Nephron (organoid): Measurements from ENCODE around the gene BTN2A1.

Experiments
- H3K27ac Mint-ChIP-seq, 3 experiments: 2 replicates each; pipeline ENCODE4 v1.8.0; 2020; ENCODE audit warnings: mixed read lengths in 3 of 3, mild to moderate bottlenecking in 2 of 3, moderate library complexity in 1 of 3
- H3K27me3 Mint-ChIP-seq: 2 replicates; pipeline ENCODE4 v1.8.0; 2021; ENCODE audit warnings: low read depth, mild to moderate bottlenecking, moderate library complexity, mixed read lengths
- H3K36me3 Mint-ChIP-seq: 2 replicates; pipeline ENCODE4 v1.8.0; 2020; ENCODE audit warnings: low read depth, mixed read lengths
- H3K4me1 Mint-ChIP-seq: 2 replicates; pipeline ENCODE4 v1.8.0; 2020; ENCODE audit warnings: mixed read lengths
- H3K4me3 Mint-ChIP-seq, 3 experiments: 2 replicates each; pipeline ENCODE4 v1.8.0; 2020; ENCODE audit warnings: mild to moderate bottlenecking in 3 of 3, mixed read lengths in 3 of 3, moderate library complexity in 2 of 3
- H3K9me3 Mint-ChIP-seq: 2 replicates; pipeline ENCODE4 v1.8.0; 2020; ENCODE audit warnings: mixed read lengths
- TF ChIP-seq, protein P1 (sequence below), 3 experiments: fragments of 200-600 bp; sonication (generic); IDR thresholded peaks; one replicate each; pipeline ENCODE4 v1.5.0; 2021; ENCODE audit warnings: antibody characterized with exemption in 3 of 3; ENCODE audit not compliant: unreplicated experiment in 3 of 3

BTN2A1 gene

DNA sequence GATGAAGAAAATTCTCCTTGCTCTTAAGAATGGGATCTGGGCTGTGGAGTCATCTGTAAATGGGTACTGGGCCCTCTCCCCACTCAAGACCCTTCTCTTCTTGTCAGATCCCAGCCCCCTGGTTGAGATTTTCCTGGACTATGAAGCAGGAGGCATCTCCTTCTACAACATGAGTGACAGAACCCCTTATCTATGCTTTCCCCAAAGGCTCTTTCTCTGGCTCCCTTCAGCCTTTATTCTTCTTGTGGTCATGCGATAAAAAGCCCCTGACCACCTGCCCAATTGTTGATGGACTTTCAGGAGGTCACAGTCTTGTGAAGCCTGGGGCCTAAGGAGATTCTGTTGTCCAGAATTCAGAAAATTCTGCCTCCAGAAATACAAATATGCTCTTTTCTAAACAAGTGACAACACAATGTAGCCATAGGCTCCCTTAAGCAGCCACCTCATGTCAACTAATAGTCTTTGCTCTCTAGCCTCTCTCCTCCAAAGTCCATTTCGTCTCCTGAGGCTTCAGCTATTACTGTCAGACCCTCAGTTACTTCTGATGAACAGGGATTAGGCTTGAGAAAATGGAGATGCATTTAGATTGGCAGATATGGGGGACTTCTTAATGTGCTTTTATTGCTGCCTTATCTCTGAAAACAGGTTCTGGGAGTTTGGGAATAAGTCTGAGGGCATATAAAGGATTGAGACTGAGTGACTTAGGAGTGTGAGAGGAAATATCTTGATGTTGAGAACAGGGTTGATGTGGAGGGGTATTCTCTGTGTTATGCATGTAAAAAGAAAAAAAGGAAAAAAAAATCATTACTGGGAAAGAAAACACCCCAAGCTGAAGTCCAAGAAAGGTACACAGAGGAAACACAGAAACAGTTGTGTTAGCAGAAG, 20.6 kb downstream of the BTN2A1 start:
- no peaks in the 10 kb centered on the region for H3K36me3 Mint-ChIP-seq
- peaks cover 24% of the 10 kb centered on the region for H3K4me1 Mint-ChIP-seq
- H3K27ac Mint-ChIP-seq = peak overlapping the region in 1 of 3 experiments; percentile 24
- no peaks in the 10 kb centered on the region for H3K9me3 Mint-ChIP-seq
- H3K4me3 Mint-ChIP-seq = no peak overlapping the region
- no peaks in the 10 kb centered on the region for H3K27me3 Mint-ChIP-seq
- TF ChIP-seq, protein P1, sequence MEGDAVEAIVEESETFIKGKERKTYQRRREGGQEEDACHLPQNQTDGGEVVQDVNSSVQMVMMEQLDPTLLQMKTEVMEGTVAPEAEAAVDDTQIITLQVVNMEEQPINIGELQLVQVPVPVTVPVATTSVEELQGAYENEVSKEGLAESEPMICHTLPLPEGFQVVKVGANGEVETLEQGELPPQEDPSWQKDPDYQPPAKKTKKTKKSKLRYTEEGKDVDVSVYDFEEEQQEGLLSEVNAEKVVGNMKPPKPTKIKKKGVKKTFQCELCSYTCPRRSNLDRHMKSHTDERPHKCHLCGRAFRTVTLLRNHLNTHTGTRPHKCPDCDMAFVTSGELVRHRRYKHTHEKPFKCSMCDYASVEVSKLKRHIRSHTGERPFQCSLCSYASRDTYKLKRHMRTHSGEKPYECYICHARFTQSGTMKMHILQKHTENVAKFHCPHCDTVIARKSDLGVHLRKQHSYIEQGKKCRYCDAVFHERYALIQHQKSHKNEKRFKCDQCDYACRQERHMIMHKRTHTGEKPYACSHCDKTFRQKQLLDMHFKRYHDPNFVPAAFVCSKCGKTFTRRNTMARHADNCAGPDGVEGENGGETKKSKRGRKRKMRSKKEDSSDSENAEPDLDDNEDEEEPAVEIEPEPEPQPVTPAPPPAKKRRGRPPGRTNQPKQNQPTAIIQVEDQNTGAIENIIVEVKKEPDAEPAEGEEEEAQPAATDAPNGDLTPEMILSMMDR (IDR thresholded peaks at IDR 0.05; ENCODE audit: unreplicated experiment in 3 of 3) = no peak

DNA sequence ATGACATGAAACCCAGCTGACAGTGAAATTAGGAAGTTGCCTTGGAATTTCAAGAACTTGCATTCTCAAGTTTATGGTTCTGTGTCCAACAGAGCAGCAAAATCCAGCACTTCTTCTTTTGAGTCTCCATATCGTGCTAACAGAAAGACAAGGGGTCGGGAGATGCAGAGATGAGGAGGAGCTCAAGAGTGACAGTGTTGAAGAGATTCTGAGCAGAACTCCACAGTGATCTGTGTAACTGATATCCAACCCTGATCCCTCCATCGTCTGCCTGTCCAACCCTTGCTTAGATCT, 21.2 kb downstream of the BTN2A1 start:
- H3K4me3 Mint-ChIP-seq = no peak overlapping the region
- H3K27ac Mint-ChIP-seq = no peak overlapping the region
- no peaks in the 10 kb centered on the region for H3K27me3 Mint-ChIP-seq
- no peaks in the 10 kb centered on the region for H3K36me3 Mint-ChIP-seq
- peaks cover 20% of the 10 kb centered on the region for H3K4me1 Mint-ChIP-seq
- H3K9me3 Mint-ChIP-seq = no peaks in the 10 kb centered on the region
- TF ChIP-seq, protein P1 (IDR thresholded peaks at IDR 0.05; ENCODE audit: unreplicated experiment in 3 of 3) = no peak

DNA sequence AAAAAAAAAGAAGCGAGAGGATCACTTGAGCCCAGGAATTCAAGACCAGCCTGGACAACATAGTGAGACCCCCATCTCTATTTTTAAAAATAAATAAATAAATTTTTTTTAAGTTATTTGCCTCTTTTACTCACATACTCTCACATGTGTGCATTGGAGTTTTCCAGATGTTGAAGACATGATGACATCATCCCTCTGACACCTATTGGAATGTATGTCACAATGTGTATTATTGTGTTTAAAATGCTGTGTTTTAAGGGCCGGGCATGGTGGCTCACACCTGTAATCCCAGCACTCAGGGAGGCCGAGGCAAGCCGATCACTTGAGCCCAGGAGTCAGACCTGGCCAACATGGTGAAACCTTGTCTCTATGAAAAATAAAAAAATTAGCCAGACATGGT, 24.6 kb downstream of the BTN2A1 start:
- Mint-ChIP-seq H3K27me3 (no peaks in the 10 kb centered on the region), H3K36me3 (no peaks in the 10 kb centered on the region), H3K4me3 (no peak overlapping the region), H3K4me1 (peaks cover under 1% of the 10 kb centered on the region), H3K9me3 (peaks cover 7% of the 10 kb centered on the region), H3K27ac (no peak overlapping the region)
- TF ChIP-seq, protein P1 (IDR thresholded peaks at IDR 0.05; ENCODE audit: unreplicated experiment in 3 of 3) = no peak

DNA sequence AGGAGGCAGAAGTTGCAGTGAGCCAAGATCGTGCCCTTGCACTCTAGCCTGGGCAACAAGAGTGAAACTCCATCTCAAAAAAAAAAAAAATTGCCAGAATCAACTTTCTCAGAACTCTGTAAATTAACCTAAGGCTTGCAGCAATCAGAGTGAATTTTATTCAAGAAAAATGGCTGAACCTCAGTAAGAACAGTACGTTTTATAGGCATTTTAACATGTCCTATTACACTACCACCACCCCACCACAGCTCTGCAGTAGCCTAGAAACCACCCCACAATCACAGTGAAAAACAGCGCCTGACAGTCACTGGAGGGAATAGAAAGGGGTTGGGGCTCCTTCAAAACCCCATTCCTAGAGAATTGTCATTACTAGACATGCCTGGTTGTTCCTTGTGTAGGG, 26.0 kb downstream of the BTN2A1 start:
- Mint-ChIP-seq H3K9me3 (peaks cover 13% of the 10 kb centered on the region), H3K4me1 (no peaks in the 10 kb centered on the region), H3K27me3 (no peaks in the 10 kb centered on the region), H3K27ac (no peak overlapping the region), H3K36me3 (no peaks in the 10 kb centered on the region), H3K4me3 (no peak overlapping the region)
- TF ChIP-seq, protein P1 (IDR thresholded peaks at IDR 0.05; ENCODE audit: unreplicated experiment in 3 of 3) = no peak

DNA sequence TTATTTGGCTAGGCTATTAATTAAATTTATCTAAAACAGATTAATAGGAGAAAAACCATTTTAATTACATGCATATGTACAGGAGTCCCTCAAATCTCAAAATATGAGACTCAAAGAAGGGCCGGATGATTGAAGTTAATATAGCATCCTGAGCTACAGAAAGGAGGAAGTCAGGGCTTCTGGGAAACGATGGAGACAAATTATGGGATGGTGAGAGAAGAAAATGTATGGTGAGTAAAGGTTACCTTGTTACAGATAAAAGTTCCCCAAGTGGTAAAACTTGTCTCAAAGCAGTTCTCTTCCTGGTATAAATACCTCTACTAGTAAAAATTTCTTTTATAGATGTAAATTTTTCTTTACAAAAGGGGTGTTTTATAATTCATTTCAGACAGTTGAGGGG, 26.4 kb downstream of the BTN2A1 start:
- peaks cover 13% of the 10 kb centered on the region for H3K9me3 Mint-ChIP-seq
- no peaks in the 10 kb centered on the region for H3K36me3 Mint-ChIP-seq

More for the DNA sequence above, 26.4 kb downstream of the BTN2A1 start:
- TF ChIP-seq, protein P1 (IDR thresholded peaks at IDR 0.05; ENCODE audit: unreplicated experiment in 3 of 3) = no peak
- Mint-ChIP-seq H3K4me3 (no peak overlapping the region), H3K27ac (no peak overlapping the region), H3K4me1 (no peaks in the 10 kb centered on the region), H3K27me3 (no peaks in the 10 kb centered on the region)
